Neural crest cell (in vitro differentiated cells): ENCODE measurements around the gene LECT2. TPM values are rescaled to one million over a fixed set of nuclear protein-coding genes. Genes with fewer than 3 reads are reported as not detected.

Experiments used
- DNase-seq: peaks from one replicate; pipeline ENCODE4 v3.0.0; 2021; ENCODE audit warnings: low read depth, mixed read lengths, low spot score
- H3K27ac Mint-ChIP-seq: one replicate; pipeline ENCODE4 v1.8.0; 2021; ENCODE audit warnings: mild to moderate bottlenecking, mixed read lengths; ENCODE audit not compliant: unreplicated experiment
- H3K27me3 Mint-ChIP-seq: 2 replicates; pipeline ENCODE4 v1.8.0; 2021; ENCODE audit warnings: low read depth, mild to moderate bottlenecking, mixed read lengths
- H3K36me3 Mint-ChIP-seq: 2 replicates; pipeline ENCODE4 v1.8.0; 2021; ENCODE audit warnings: low read depth, mild to moderate bottlenecking, mixed read lengths
- H3K4me1 Mint-ChIP-seq: 2 replicates; pipeline ENCODE4 v1.8.0; 2021; ENCODE audit warnings: mixed read lengths
- H3K4me3 Mint-ChIP-seq: one replicate; pipeline ENCODE4 v1.8.0; 2021; ENCODE audit warnings: mild to moderate bottlenecking, mixed read lengths
- H3K9me3 Mint-ChIP-seq: 2 replicates; pipeline ENCODE4 v1.8.0; 2021; ENCODE audit warnings: mixed read lengths
- total RNA-seq: library from RNA; stranded (reverse); gene quantifications from 2 replicates; pipeline ENCODE4 v1.2.1, GENCODE V29; 2021
- TF ChIP-seq, protein P1 (sequence below): fragments of 200-600 bp; sonication (generic); conservative IDR thresholded peaks from 2 replicates; pipeline ENCODE4 v1.5.0; 2021; ENCODE audit warnings: antibody characterized with exemption, mild to moderate bottlenecking

LECT2 gene
- total RNA-seq, 1 donor from 2014 or later = not detected

DNA sequence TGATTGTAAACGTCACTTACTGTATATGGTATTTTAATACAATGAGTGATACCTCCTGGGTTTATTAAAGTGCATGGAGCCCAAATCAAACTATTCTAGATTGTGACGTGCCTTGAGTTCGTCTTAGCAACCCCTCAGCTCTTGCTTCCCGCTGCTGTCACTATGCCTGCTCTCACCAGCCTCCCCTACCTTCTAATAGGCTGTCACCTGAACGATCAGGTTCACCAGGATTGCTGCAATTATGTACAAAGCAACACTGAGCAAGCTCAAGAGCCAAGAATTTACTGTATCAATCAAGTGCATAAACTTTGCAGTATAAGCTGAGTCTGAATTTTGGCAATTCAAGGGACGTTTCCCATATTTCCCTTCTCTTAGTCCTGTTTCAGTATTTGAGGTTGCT, 3.0 kb downstream of the LECT2 start:
- no peak overlapping the region for H3K27ac Mint-ChIP-seq
- H3K4me1 Mint-ChIP-seq = no peaks in the 10 kb centered on the region
- no peak overlapping the region for H3K4me3 Mint-ChIP-seq
- no peaks in the 10 kb centered on the region for H3K36me3 Mint-ChIP-seq
- TF ChIP-seq, protein P1, sequence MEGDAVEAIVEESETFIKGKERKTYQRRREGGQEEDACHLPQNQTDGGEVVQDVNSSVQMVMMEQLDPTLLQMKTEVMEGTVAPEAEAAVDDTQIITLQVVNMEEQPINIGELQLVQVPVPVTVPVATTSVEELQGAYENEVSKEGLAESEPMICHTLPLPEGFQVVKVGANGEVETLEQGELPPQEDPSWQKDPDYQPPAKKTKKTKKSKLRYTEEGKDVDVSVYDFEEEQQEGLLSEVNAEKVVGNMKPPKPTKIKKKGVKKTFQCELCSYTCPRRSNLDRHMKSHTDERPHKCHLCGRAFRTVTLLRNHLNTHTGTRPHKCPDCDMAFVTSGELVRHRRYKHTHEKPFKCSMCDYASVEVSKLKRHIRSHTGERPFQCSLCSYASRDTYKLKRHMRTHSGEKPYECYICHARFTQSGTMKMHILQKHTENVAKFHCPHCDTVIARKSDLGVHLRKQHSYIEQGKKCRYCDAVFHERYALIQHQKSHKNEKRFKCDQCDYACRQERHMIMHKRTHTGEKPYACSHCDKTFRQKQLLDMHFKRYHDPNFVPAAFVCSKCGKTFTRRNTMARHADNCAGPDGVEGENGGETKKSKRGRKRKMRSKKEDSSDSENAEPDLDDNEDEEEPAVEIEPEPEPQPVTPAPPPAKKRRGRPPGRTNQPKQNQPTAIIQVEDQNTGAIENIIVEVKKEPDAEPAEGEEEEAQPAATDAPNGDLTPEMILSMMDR = no peak
- H3K9me3 Mint-ChIP-seq = no peaks in the 10 kb centered on the region
- no peak for DNase-seq
- peaks cover 41% of the 10 kb centered on the region for H3K27me3 Mint-ChIP-seq

DNA sequence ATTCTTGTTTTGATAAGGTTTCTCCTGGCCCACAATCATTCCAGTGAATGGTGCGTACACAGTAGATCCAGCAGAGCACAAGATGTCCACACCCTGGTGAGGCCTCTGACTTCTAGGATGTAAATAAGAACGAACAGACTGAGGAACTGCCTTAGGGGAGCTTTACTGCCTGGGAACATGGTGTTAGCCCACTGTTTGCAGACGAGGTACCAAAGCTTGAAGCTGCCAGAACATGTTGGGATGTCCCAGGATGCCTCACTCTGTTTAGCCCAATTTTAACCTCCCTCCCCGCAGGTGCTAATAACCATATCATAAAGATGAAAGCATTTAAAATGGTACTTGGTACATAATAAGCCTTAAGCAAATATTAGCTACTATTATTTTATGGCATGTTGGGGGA, 3.5 kb downstream of the LECT2 start:
- no peak for DNase-seq
- no peaks in the 10 kb centered on the region for H3K36me3 Mint-ChIP-seq
- H3K4me1 Mint-ChIP-seq = no peaks in the 10 kb centered on the region
- peaks cover 41% of the 10 kb centered on the region for H3K27me3 Mint-ChIP-seq
- H3K27ac Mint-ChIP-seq = no peak overlapping the region
- H3K9me3 Mint-ChIP-seq = no peaks in the 10 kb centered on the region
- no peak overlapping the region for H3K4me3 Mint-ChIP-seq
- TF ChIP-seq, protein P1 = no peak

DNA sequence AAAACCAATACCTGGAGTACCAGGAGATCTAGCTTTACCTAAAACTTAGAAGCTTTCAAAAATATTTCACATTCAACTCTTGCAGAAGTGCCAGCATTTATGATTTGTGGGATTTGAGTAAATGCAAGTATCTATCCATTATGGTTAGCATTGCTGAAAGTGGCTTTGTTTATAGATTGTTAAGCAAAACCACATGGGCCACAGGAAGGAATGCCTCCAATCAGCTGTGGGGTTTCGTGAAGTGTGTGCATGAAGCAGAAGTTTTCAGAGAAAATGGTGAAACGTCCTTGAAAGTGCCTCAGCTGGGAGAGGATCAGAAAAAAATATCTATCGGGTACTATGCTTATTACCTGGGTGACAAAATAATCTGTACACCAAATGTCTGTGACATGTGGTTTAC, 4.2 kb downstream of the LECT2 start:
- no peaks in the 10 kb centered on the region for H3K4me1 Mint-ChIP-seq
- no peak for DNase-seq
- TF ChIP-seq, protein P1 = no peak
- H3K27ac Mint-ChIP-seq = no peak overlapping the region
- peaks cover 41% of the 10 kb centered on the region for H3K27me3 Mint-ChIP-seq
- no peaks in the 10 kb centered on the region for H3K36me3 Mint-ChIP-seq
- H3K9me3 Mint-ChIP-seq = no peaks in the 10 kb centered on the region
- H3K4me3 Mint-ChIP-seq = no peak overlapping the region

- no peaks in the 10 kb centered on the region for H3K9me3 Mint-ChIP-seq
- H3K4me1 Mint-ChIP-seq = no peaks in the 10 kb centered on the region
- TF ChIP-seq, protein P1 = peak; percentile 91
- H3K36me3 Mint-ChIP-seq = no peaks in the 10 kb centered on the region
- H3K27me3 Mint-ChIP-seq = peaks cover 37% of the 10 kb centered on the region
- H3K4me3 Mint-ChIP-seq = no peak overlapping the region
- DNase-seq = peak; percentile 40
- H3K27ac Mint-ChIP-seq = no peak overlapping the region
Observed at GRCh38 chr5:135944967-135945560, 9.7 kb downstream of the LECT2 start.

GRCh38 chr5:135944564-135944963, 10.2 kb downstream of the LECT2 start:
- no peak overlapping the region for H3K27ac Mint-ChIP-seq
- H3K9me3 Mint-ChIP-seq = no peaks in the 10 kb centered on the region
- TF ChIP-seq, protein P1 = no peak
- DNase-seq = no peak
- H3K4me3 Mint-ChIP-seq = no peak overlapping the region
- no peaks in the 10 kb centered on the region for H3K36me3 Mint-ChIP-seq
- H3K27me3 Mint-ChIP-seq = peaks cover 37% of the 10 kb centered on the region
- H3K4me1 Mint-ChIP-seq = no peaks in the 10 kb centered on the region
